ENCODE results near the gene MLN.
A peak's percentile ranks its signal among the peaks of the same experiment; 100 is the strongest.

The MLN gene

DNA sequence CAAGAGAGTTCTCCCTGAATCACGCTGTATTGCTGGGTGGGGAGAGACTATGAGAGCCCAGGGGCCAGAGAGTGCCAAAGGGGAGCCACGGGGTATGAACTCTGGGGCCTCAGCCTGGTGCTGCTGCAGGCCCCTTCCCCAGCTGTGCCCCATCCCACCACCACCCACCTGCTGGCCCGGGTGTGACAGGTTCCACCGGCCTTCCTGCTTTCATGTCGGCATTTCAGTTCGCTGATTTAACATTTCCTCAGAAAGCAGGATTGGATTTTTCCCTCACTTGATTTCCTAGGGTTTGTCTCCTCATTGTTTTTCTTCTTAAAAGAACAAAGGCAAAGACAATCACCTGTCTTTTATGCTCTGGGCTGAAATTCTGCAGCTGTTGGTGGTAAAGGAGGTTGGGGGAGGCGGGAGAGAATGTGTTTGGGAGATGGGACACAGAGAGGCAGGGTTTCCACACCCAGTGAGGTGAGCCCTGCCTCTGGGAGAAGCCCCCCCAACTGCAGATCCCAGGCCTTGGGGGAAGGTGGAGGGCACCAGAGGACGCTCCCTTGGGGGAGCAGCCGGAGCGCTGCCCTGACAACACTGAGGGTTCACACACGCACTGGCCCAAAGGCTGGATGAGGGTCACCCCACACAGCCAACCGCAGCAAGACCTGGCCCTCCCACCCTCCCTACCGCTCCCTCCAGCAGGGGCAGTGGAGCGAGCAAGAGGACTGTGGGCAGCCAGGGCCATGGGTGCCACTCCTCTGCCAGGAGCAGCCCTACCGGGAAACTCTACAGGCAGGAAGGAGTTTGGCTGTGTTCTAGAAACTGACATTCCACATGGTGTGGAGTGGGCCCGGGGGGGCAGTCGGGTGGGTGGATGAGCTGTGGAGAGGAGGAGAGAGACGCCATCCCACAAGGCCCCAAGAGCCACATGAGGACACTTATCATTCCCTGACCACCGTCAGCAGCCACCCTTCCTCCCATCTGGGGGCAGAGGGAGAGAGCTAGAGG, 10.5 kb upstream of the MLN start:
- DNase-seq, result no peak

DNA sequence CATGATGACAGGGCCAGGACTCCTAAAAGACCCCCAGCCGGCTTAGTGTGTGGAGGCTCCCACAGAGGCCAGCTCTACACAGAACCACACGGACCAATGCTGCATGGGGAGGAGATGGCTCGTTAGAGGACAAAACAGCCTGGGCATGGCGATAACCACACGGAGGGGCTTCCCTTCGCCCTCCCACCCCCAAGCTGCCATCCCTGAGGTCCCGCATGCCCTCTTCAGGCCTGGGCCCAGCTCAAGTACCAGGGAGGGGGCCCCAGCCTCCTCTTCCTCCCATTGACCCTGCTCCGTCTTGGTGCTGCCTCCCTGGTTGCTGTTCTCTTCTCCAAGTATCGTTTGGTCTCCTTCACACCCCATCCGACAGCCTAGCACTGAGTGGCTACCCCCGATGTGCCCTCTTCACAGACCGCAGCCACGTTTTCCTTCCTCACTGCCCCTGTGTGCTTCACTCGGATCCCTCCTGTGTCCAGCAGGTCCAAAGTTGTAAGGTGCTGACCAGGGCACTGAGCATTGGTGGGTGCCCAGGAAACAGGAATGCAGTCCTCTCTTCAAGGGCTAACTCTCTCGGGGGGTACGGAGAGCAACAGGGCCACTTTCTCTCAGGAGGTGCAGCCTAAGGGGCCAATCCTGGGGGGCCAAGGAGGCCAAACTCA, 9.6 kb upstream of the MLN start:
- DNase-seq, result no peak

DNA sequence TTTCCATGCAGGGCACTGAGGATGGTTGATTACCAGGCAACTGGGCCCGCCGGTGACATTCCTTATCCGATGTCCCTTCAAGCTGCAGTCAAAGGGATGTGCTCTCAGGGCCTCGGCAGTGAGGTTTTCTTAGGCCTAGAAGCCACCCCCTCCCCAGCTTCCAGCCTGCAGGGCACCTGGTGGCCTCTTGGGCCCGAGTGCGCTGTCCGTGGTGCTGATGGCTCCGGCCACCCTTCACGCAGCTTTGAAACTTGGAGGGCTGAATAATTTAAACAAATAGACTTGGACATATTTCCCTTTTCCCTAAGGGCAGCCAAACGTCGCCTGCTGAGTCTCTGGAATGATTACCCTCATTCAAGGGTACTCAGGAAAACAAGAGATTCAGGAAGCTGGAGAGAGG, 8.9 kb upstream of the MLN start:
- no peak for DNase-seq

DNA sequence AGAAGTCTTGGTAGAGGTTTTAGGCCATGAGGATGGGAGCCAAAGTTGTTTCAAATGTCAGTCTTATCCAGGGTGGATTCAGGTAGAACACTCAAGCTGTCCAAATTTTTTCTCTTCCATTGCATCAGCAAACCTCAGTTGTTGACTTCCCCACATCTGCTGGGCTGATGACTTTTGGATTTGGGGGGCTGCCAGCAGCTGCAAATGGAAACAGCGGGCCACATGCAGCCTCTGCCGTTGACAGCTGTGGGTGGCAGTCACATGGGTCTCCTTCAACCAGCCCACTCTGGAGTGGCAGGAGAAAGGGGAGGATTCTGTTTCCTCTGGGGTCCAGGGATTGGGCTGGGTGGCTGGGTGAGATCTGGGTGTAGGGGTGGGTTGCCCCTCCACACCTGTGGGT, 5.8 kb upstream of the MLN start:
- DNase-seq, result no peak

DNA sequence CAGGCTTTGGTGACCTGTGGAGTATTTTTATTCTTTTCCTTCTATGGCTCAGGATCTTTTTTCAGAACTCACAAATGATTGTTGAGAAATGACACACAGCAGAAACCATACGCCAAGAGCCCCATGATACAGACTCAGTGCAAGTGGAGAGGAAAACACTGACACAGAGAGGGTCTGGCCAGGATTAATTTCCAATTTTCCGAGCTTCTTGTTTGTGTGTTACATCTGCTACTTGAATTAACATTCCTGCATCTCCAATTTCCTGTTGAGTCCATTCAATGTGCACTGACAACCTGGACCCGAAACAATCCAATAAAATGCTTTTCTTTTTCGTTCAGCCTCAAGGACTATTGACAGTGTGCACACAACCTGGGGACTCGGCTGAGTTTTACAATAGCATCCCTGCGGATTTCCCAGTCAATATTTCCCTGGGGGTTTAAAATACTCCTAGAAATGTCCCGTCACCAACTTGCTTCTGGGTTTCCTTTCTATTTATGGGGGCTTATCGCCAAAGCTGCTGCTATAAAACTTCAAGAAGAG, 4.9 kb upstream of the MLN start:
- no peak for DNase-seq

DNA sequence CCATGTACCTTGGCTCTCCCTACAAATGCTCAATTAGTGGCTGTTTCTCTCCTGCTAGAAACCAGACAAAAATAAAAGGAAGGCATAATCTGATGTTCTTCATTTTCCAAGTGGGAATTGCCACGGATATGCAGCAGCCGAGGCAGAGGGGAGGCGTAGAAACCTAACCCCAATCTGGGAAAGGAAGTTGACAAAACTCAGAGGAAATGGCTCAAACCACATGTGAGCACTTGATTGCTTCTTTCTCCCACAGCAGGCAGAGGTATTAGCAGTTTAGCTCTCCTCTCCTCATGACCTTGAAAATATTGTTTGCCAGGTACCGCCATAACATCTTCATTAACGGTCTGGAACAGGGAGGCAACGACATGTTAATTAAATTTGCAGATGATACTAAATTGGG, 3.8 kb upstream of the MLN start:
- no peak for DNase-seq

DNA sequence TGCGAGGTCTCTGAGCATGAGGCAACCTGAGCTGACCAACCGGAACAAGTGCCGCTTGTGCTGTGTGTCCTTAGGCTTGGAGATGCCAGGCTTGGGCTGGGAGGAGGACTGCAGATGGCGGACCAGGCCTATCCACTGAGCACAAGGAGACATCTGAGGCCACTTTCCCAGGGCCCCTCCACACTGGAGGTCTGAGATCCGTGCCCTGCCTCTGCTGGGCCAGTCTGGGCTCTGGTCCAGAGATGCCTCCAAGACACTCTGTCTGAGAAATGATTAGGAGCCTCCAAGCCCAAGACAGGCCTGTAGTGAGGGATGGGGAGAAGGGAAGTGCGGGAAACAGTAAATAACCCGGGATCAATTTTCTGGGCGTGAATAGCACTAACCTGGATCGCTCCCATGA, 3.0 kb upstream of the MLN start:
- no peak for DNase-seq

DNA sequence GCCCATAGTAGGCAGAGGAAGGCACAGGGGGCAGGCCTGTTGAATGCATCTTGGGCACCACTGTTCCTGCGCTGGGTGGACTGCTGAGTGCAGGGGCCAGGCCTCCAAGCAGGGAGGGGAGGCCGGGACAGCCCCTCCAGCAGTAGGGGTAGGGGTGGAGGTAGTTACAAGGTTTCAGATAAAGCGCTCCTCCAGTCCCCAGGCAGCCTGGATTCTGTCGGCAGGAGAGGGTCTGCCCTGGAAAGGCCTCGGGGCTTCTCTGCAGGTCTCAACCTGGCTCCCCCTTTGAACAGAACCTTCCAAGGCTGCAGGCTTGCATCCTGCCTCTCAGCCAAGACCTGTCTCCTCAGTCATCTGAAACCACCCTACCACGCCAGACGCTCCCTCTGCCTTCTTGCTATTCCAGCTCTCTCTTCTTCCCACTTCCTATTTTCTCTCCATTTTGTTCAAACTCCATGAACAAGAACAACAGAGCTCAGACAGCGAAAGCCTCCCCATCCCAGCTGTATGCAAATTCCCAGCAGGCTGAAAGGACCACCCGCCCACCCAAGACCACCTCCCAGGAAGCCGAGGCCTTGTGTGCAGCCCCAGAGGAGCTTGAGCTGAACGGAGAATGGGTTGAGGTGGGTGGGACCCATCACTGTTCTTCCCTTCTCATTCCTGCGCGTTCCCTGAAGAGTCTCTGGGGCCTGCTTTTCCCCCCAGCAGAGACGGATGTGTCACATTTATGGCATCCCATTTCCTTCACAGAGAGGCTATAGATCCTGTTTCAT, 1.4 kb downstream of the MLN start:
- DNase-seq, result no peak

DNA sequence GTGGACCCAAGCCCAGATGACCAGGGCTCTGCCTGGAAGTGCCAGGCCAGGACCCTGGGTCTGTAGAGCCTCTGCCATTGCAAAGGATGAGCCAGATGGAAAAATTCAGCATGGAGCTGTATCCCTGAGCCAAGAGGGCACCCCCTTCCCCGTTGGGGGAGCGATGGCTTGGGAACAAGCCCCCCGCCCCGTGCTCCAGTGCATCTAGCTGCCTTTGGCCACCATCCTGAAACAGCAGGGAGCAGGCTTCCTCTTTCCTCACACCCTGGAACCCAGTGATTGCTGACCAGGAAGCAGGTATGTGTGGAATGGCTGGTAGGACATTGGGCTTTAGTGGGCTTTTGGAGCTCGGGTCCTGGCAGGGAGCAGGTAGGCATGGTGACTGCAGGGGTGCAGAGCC, 2.2 kb downstream of the MLN start:
- DNase-seq, result no peak

DNA sequence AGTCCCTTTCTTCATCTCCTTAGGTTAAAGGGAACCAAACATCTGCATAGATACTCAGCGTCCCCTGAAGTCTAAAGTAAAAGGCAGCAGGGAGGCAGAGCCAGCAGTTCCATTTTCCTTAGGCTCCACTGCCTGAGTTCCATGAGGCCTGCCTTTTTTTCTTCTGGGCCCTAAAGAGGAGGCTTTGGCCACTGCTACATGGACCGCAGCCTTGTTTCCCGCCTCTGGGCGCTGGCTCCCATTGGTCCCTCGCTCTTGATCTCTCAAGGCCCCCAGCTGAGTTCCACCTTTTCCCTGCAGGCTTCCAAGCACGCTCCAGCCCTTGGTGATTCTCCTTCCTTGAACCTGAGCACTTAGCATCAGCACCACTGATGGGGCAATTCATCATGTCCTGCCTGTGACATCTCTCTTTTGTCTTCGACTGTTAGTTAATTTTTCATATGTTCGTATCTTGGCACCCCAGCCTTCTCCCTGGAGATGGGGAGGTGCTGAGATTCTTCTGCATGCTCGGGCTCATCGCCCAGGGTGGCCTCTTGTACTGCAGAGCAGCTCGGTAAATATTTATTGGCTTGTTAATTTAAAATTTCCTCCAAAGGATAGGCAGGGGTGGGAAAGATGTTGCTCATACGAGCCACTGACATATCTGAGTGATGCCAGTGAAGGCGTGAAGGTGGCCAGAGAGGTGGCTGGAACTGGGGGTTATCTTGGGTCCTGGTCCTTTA, 3.4 kb downstream of the MLN start:
- no peak for DNase-seq

DNA sequence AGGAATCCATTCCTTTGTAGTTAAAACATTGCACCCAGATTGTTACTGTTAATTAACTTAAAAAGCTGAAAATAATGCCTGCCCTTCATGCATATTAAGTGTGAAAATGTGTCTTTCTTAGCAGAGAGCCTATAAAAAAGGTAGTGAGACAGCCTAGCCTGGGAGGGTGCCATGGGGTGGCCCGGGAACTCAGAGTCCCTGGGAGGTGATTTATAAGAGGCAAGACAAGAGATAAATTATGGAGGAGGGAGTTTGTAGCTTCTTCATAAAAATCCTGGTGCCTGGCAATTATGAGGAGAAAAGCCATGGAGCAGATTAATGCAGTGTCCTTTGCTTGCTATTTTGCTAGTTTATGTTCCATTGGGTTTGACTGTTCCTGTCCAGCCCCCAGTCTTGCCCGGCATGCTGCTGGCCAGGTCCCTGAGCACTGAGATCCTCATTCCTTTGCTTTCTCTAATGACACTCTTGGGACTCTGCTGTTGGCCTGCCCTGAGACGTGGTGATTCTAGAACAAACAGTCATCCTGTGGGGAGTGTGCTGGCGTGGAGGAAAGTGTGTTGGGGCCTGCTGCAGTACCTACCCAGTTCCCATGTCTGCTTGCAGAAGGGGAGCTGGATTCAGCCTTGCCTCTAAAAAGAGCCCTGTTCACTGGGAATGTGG, 4.2 kb downstream of the MLN start:
- DNase-seq, result no peak

DNA sequence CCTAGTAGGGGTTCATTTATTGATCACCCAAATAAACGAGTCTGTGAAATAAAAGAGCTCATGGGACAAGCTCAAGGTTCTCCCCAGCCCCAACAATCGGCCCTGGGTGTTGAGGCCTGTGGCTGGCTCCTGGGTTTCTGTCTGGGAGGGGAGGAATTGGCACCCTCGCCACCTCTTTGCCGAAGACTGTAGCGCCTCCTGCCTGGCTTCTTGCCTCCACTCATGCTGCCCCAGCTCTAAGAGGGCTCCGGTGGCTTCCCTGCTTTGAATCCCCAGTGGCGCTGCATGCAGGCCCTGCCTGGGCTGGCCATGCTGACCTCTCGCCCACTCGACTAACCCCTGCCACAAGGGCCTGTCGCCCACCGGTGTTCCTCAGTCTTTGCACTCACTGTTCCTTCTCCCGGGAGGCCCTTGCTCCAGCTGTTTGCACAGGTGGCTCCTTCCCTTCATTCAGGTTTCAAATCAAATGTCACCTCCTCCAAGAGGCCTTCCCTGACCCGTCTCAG, 5.4 kb downstream of the MLN start:
- no peak for DNase-seq

DNA sequence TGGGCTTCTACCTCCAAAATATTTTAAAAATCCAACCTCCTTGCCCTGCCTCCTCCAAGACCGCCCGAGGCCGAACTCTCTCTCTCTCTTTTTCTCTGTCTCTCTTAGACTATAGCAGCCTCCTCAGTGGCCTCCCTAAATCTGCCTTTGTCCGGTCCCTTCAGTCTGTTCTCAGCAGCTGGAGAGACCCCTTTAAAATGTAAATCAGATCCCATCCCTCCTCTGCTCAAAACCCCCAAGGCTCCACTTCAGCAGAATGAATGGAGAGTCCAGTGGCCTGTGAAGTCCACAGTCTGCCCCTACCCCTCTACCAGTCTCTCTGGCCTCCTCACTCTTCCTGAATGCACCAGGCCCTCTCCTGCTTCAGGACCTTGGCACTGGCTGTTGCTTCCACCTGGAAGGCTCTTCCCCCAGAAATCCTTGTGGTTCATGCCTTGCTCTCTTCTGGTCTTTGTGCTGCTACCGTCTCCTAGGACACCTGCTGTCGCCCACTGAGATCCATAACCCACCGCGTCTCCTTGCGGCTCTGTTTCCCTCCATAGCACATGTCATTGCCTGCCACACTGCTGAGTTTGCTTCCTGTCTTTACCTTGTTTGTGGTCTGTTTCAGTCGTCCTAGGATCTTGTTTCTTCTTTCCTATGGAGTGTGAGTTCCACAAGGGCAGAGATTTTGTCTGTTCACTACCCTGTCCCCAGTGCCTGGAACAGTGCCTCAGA, 6.0 kb downstream of the MLN start:
- DNase-seq, result no peak

DNA sequence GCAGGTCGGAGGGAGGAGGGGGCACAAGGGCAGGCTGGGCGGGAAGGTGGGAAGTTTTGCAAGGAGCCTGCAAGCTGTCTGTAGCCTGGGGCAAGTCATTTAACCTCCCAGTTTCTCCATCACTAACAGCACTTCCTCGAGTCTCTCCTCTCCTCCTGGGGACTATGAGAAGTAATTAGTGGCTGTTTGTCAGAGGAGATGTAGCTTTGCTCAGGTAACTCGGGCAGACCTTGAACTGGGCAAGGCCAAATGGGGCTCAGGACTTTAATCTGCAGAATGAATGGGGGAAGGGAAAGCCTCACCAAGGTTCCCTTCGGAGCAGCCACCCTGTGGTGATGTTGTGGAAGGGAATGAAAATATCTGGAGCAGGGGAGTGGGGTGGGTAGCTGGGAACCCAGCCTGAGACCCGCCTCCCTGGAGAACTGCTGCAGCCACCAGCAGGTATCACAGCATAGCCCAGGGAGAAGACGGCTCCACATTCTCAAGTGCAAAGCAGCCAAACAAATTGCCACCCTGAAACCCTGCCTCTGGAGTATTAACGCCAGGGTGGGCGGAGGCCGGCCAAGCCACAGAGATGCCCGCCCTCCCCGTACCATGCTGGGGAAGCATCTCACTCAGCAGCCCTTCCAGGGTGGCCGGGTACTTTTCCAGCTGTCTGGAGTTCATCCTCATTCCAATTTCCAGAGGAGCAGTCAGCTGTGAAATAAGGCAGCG, 8.7 kb downstream of the MLN start:
- DNase-seq, result no peak

DNA sequence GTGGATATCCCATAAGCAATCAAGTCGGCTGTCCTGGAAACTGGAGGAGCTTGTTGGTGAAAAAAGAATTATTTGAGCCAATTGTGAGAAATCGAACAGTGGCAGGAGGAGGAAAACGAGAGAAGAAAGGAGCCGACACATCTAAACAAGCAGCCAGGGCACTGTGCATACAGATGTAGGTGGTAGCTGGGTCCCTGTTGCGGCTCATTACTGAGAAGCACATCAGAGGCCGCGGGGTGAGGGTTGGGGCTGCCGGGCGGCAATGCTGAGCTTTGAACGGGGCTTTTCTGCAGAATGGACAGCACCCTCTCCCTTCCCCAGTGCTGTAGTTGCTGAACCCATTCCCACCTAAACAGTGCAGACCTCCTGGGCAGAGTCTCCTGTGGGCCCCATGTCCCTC, 10.8 kb downstream of the MLN start:
- DNase-seq, result no peak

DNA sequence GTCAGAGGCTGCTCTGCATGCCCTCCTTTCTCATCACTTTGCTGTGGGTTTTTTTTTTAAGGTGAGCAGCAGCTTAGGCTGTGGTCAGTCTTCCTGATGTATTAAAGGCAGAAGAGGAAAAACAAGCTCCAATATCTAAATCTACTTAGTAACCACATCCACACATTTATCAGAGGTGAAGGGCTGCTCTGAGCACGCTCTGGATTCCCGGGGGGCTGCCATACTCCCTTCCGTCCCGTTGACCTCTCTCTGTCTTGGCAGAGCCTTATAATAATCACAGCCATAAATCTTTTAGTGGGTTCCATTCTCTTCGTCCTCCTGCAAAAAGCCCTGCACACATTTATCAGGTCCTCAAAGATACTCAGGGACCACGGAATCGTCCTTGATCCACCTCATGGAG, 12.2 kb downstream of the MLN start:
- DNase-seq, result no peak

DNA sequence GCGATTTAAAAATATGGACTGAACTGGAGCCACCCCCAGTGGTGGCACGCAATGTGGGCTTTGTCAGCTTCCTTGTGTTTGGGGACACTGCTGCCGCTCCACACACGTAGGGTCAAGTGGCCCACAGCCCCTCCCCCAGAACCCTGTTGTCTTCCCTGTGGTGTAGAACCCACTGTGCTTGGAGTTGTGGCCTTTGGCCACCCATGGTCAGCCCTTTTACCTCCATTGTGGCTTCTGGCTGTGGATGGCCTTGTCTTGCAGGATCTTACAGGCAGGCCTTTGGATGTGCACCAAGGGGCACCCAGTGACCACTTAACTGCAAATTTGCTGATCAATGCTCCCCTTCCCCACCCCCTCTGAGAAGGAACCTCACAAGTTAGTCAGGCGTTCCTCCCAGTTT, 12.9 kb downstream of the MLN start:
- DNase-seq, result no peak

DNA sequence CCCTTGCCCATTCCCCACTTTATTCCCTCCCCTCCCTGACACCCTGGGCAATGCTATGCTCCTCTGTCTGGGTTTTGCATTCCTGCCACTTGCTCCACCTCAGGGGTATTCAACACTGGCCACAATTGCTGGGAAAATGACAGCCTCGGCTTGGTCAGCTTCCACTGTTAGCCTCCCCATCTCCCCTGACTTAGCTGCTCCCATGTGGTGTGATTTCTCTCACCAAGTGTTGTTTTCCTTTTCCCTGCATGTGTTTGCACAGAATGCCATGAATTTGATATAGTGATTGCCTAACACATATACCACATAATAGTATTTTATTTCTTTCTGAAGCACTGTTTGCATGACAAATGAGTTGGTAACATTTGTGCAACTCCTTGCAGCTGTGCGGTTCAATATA, 13.4 kb downstream of the MLN start:
- no peak for DNase-seq

DNA sequence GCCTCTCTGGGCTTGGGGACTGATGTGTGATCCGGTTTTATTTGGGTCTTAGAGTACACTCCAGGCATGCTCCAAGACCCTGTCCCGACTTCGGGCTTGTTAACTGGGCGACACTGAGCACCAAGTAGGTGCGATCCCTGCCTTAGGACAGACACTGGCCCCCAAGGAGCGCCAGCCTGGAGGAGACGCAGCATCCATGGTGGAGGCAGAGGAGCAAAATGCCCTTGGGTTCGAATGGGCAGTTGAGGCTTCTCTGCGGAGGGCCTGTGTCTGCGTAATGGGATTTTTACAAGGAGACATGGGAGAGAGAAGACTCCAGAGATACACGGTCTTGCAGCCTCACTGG, 14.3 kb downstream of the MLN start:
- DNase-seq, result no peak

DNA sequence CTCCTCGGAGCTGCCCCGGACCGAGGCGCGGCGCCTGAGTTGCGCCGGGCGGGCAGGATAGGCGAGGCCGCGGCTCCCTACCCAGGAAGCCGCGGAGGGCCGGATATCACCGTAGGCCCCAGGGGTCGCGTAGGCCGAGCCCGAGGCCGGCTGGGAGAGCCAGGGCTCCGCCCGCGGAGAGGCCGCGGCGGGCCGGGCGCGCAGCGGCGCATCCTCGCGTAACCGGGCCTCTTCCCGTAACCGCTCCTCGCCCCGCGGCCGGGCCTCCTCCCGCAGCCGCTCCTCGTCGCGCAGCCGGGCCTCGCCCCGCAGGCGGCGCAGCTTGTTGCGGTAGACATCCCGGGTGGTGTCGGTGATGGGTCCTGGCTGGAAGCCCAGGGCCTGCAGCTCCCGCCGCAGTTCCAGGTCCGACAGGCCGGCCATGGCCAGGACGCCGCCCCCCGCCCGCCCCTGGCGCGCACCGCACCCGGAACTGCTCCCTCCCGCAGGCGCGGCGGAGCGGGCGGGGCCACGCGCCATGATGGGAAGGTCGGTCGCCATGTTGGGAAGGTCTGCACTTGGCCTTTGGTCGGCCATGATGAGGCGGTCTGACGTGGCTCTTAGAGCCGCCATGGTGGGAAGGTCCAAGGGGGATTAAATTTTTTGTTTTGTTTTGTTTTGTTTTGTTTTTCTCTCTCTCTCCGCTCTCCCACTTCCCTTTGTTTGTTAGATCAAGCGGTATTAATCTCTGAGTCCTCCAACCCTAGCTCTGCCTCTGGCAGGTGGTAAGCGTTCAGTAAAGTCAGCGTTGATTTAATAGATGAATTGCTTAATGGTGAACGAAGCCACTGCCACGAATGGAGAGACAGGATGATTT, 14.9 kb downstream of the MLN start, which contains the start of gene LEMD2:
Gene LEMD2, minus strand, starts transcription at position 437 of the 856 bp plus-strand sequence. Its CDS starts 14 bp downstream, at position 423.
- DNase-seq, result peak; percentile 91 to 94

All from hippocampal formation (tissue), 2 donors.